Esophagus muscularis mucosa (tissue), 3 donors: ENCODE data around the gene ITGAX.

ENCODE experiments used
- CTCF ChIP-seq, 3 experiments: fragments of 200-600 bp in 2 of 3; fragments of 450-650 bp in 1 of 3; sonication (generic) in 2 of 3; IDR thresholded peaks; one replicate each; pipeline ENCODE4 v1.5.1; 2017 to 2019; ENCODE audit warnings: antibody characterized with exemption in 3 of 3, mild to moderate bottlenecking in 2 of 3, moderate library complexity in 1 of 3
- POLR2A ChIP-seq: fragments of 450-650 bp; IDR thresholded peaks from one replicate; pipeline ENCODE4 v1.6.1; 2017; ENCODE audit warnings: antibody characterized with exemption, moderate library complexity, mild to moderate bottlenecking, low read depth
- POLR2AphosphoS5 ChIP-seq, 2 donors: sonication (generic); formaldehyde crosslinking; IDR thresholded peaks; one replicate each; pipeline ENCODE4 v1.6.1; 2017; ENCODE audit warnings: antibody characterized with exemption in 2 of 2

- TF ChIP-seq CTCF (IDR thresholded peaks at IDR 0.05), result no peak
- no peak for TF ChIP-seq POLR2AphosphoS5 (IDR thresholded peaks at IDR 0.05)
- no peak for TF ChIP-seq POLR2A
These were observed 58.4 kb downstream of the ITGAX start for GRCh38 chr16:31413381-31413780.
